Kidney (tissue), 14 donors: ENCODE data around the gene SLC35A4. TPM values are rescaled to one million over a fixed set of nuclear protein-coding genes. Genes with fewer than 3 reads are reported as not detected.
A peak's percentile ranks its signal among the peaks of the same experiment; 100 is the strongest.

Source experiments
- DNase-seq, 5 donors: peaks; one replicate each; pipeline ENCODE4 v3.0.0-alpha.2; 2013 to 2020
- FAIRE-seq: peaks from 2 replicates; lab custom pipeline; 2012; peaks lifted over from hg19 to GRCh38; lab: Jason Lieb, UNC
- H3K27ac ChIP-seq, 2 donors: one replicate each; pipeline ENCODE4 v1.7.0; 2013; ENCODE audit warnings: low read depth in 2 of 2, low read length in 2 of 2, inconsistent platforms in 1 of 2
- H3K27me3 ChIP-seq: one replicate; pipeline ENCODE4 v1.7.1; 2013; ENCODE audit warnings: low read length, inconsistent platforms; ENCODE audit not compliant: control insufficient read depth, insufficient read depth
- H3K36me3 ChIP-seq, 3 donors: one replicate each; pipeline versions ENCODE4 v1.7.0 to v1.7.1; 2013; ENCODE audit warnings: low read length in 3 of 3, control low read depth in 1 of 3, inconsistent platforms in 1 of 3; ENCODE audit not compliant: insufficient read depth in 3 of 3, control insufficient read depth in 2 of 3
- H3K4me1 ChIP-seq, 3 donors: one replicate each; pipeline versions ENCODE4 v1.7.0 to v1.7.1; 2013; ENCODE audit warnings: low read length in 3 of 3, inconsistent platforms in 1 of 3, low read depth in 1 of 3; ENCODE audit not compliant: control insufficient read depth in 2 of 3, insufficient read depth in 2 of 3
- H3K4me3 ChIP-seq, 3 donors: one replicate each; pipeline versions ENCODE4 v1.7.0 to v1.8.1; 2013; ENCODE audit warnings: low read length in 3 of 3, control low read depth in 1 of 3, inconsistent platforms in 1 of 3
- H3K9ac ChIP-seq, 3 donors: one replicate each; pipeline versions ENCODE4 v1.7.0 to v1.7.1; 2013; ENCODE audit warnings: low read length in 3 of 3, control low read depth in 1 of 3, inconsistent platforms in 1 of 3
- H3K9me3 ChIP-seq, 3 donors: one replicate each; pipeline versions ENCODE4 v1.7.0 to v1.7.1; 2013; ENCODE audit warnings: low read length in 3 of 3, control low read depth in 1 of 3, inconsistent platforms in 1 of 3; ENCODE audit not compliant: control insufficient read depth in 2 of 3, insufficient read depth in 1 of 3
- CTCF ChIP-seq: IDR thresholded peaks from 3 replicates; pipeline ENCODE4 v1.5.1; 2012; ENCODE audit warnings: mild to moderate bottlenecking, moderate library complexity, borderline replicate concordance; ENCODE audit not compliant: insufficient read depth; ENCODE audit errors: extremely low read depth
- intact Hi-C: fragments of 100-400 bp; cut with DNase I; formaldehyde crosslinking; loops from one replicate; pipeline ENCODE4 v1.11.1; 2022
- polyA plus RNA-seq: library from polyadenylated mRNA; stranded (reverse); fragments of 350-450 nt; fragmentation: Illumina TruSeq; extraction: RNeasy Lipid Tissue Mini Kit (QIAGEN cat#74804); gene quantifications from one replicate; pipeline ENCODE4 v1.2.3, GENCODE V29; 2014; ENCODE audit warnings: low read depth, low replicate concordance; ENCODE audit not compliant: insufficient read depth
- total RNA-seq: library from RNA; stranded (reverse); fragmentation: NEBNext Ultra II Directional; extraction: Animal tissue kit (Norgen Biotek cat#: 25700); gene quantifications from one replicate; pipeline ENCODE4 v1.2.1, GENCODE V29; 2021
- donor health status: control.
- donor health status: control.
- donor health status: control.
- donor health status: control.
- donor health status: control.
- donor health status: DM: yes; HTN: yes; CAD: no.
- donor health status: Normal renal cell carcinoma (clear cell type).

Gene SLC35A4
- total and polyA plus RNA-seq, 2 donors from 2014 or later: 71.2 to 89.9 TPM

GRCh38 chr5:140560227-140560626 is 4.4 kb upstream of the SLC35A4 start:
- Histone ChIP-seq H3K9me3 (no peaks in the 10 kb centered on the region), H3K27ac (no peak overlapping the region), H3K4me3 (no peak overlapping the region), H3K4me1 (peaks cover 0 to 23% (median 19%) of the 10 kb centered on the region in 3 donors), H3K27me3 (no peaks in the 10 kb centered on the region), H3K9ac (no peak overlapping the region), H3K36me3 (no peaks in the 10 kb centered on the region)
- DNase-seq (peak in 1 of 5 donors; percentile 67), FAIRE-seq (no peak)
- no peak for TF ChIP-seq CTCF
- intact Hi-C loops: no loop called here

- no peak for TF ChIP-seq CTCF
- Histone ChIP-seq H3K36me3 (peaks cover 0 to 7% (median 4%) of the 10 kb centered on the region in 3 donors), H3K4me1 (peaks cover 0 to 22% (median 22%) of the 10 kb centered on the region in 3 donors), H3K9ac (no peak overlapping the region), H3K9me3 (no peaks in the 10 kb centered on the region), H3K4me3 (no peak overlapping the region), H3K27ac (no peak overlapping the region), H3K27me3 (no peaks in the 10 kb centered on the region)
- peak in 1 of 5 donors; percentile 69 for DNase-seq
- intact Hi-C loops: no loop called here
- no peak for FAIRE-seq
Observed at GRCh38 chr5:140561753-140562523, 2.7 kb upstream of the SLC35A4 start.

- FAIRE-seq (no peak), DNase-seq (peak in 2 of 5 donors; percentile 54 to 79)
- peaks cover 0 to 16% (median 13%) of the 10 kb centered on the region in 3 donors for H3K36me3 ChIP-seq
- no peak for TF ChIP-seq CTCF
- peak overlapping the region; percentile 97 to 98 for H3K27ac ChIP-seq
- H3K4me1 ChIP-seq: peaks cover 0 to 29% (median 17%) of the 10 kb centered on the region in 3 donors
- peak overlapping the region; percentile 59 to 97 (median 84) for H3K9ac ChIP-seq
- H3K4me3 ChIP-seq: peak overlapping the region; percentile 83 to 96 (median 92)
- H3K27me3 ChIP-seq: no peaks in the 10 kb centered on the region
- no peaks in the 10 kb centered on the region for H3K9me3 ChIP-seq
- intact Hi-C loops: no loop called here
Observed at GRCh38 chr5:140563596-140563995, 1.0 kb upstream of the SLC35A4 start.
